ENCODE results near the gene ESPN. TPM values are rescaled to one million over a fixed set of nuclear protein-coding genes. Genes with fewer than 3 reads are reported as not detected.

Gene ESPN
- total RNA-seq, 1 experiment from 2014 or later: 53.1 TPM

DNA sequence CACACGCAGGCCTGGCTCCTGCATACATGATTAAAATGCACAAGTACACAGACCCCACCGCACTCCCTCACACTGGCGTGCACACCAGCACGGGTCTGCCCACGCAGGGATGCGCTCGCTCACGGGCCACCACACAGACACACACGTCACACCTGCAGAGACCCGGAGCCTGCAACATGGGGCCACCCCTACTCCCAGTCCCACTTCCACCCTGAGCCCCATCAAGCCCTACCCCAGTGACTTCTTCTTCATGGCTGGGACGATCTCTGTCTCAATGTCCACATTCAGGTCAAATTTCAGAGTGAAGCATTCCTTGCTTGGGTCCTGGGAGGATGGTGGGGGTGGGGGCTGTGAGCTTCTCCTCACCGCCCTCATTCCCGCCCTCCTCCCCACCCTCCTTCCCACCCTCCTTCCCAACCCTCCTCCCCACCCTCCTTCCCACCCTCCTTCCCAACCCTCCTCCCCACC, 50.3 kb downstream of the ESPN start:
- peak overlapping the region in 1 of 3 experiments; percentile 65; a peak in 1 of 7 replicates for H3K27ac Mint-ChIP-seq
- WGBS (ENCODE audit: extremely low coverage, insufficient read length, low lambda C conversion rate): no CpG with 5 or more reads among the region's 13 CpGs
- Histone ChIP-seq H3K79me1 (ENCODE audit: insufficient read depth, low read depth, low read length, poor library complexity, severe bottlenecking) (no peaks in the 10 kb centered on the region), H2BK12ac (ENCODE audit: insufficient read length, low read depth, low read length) (no peak overlapping the region), H3K23me2 (ENCODE audit: insufficient read length, low read depth, low read length, poor library complexity, severe bottlenecking) (no peaks in the 10 kb centered on the region), H2BK5ac (ENCODE audit: insufficient read length, low read length) (no peak overlapping the region), H3K4ac (ENCODE audit: low read depth, low read length) (no peak overlapping the region), H4K91ac (ENCODE audit: insufficient read length, low read depth, low read length) (no peak overlapping the region), H3K18ac (ENCODE audit: insufficient read length, low read depth, low read length) (no peak overlapping the region), H2BK20ac (ENCODE audit: low read depth, low read length, poor library complexity, severe bottlenecking) (no peak overlapping the region), H4K5ac (ENCODE audit: insufficient read length, low read depth, low read length) (no peak overlapping the region), H3T11ph (ENCODE audit: low read length) (no peak overlapping the region), H2BK15ac (ENCODE audit: low read depth, low read length) (no peak overlapping the region), H4K20me1 (ENCODE audit: control insufficient read depth, insufficient read depth, insufficient read length) (no peaks in the 10 kb centered on the region), H3K9me3 (ENCODE audit: control insufficient read depth, low read depth, low read length) (no peaks in the 10 kb centered on the region), H3K9ac (ENCODE audit: extremely low read depth, insufficient read length, low read length) (no peak overlapping the region), H3K23ac (ENCODE audit: insufficient read length, low read depth, low read length) (no peak overlapping the region), H3K4me2 (ENCODE audit: insufficient read depth, insufficient read length, low read length) (no peak overlapping the region), H3K14ac (ENCODE audit: insufficient read depth, low read length) (no peak overlapping the region), H3K27ac (ENCODE audit: insufficient read length, low read depth, low read length) (no peak overlapping the region), H2AFZ (ENCODE audit: low read length) (no peak overlapping the region), H3K27me3 (ENCODE audit: insufficient read depth, low read length) (no peaks in the 10 kb centered on the region), H4K8ac (replicated peaks; ENCODE audit: insufficient read length, low read depth, low read length) (no peak overlapping the region), H2AK5ac (ENCODE audit: insufficient read length, low read length) (no peak overlapping the region), H3K4me1 (ENCODE audit: insufficient read depth, low read length) (peaks cover 3% of the 10 kb centered on the region; the same call in 1 of the 2 replicates), H2BK120ac (ENCODE audit: low read depth, low read length, poor library complexity, severe bottlenecking) (no peak overlapping the region), H3K56ac (ENCODE audit: insufficient read length, low read depth, low read length) (no peak overlapping the region), H3K79me2 (ENCODE audit: insufficient read depth, low read length) (no peaks in the 10 kb centered on the region)
- no peaks in the 10 kb centered on the region for H3K9me3 Mint-ChIP-seq
- TF ChIP-seq, protein P1, sequence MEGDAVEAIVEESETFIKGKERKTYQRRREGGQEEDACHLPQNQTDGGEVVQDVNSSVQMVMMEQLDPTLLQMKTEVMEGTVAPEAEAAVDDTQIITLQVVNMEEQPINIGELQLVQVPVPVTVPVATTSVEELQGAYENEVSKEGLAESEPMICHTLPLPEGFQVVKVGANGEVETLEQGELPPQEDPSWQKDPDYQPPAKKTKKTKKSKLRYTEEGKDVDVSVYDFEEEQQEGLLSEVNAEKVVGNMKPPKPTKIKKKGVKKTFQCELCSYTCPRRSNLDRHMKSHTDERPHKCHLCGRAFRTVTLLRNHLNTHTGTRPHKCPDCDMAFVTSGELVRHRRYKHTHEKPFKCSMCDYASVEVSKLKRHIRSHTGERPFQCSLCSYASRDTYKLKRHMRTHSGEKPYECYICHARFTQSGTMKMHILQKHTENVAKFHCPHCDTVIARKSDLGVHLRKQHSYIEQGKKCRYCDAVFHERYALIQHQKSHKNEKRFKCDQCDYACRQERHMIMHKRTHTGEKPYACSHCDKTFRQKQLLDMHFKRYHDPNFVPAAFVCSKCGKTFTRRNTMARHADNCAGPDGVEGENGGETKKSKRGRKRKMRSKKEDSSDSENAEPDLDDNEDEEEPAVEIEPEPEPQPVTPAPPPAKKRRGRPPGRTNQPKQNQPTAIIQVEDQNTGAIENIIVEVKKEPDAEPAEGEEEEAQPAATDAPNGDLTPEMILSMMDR (conservative IDR thresholded peaks at IDR 0.05): no peak
- peaks cover 20 to 42% of the 10 kb centered on the region in 2 experiments for H3K4me1 Mint-ChIP-seq
- DNase-seq: no peak
- peaks cover 12 to 23% (median 23%) of the 10 kb centered on the region in 3 experiments; a peak in 6 of 7 replicates for H3K36me3 Mint-ChIP-seq (ENCODE audit: insufficient read depth in 1 of 3, low read depth in 3 of 3)
- H3K4me3 Mint-ChIP-seq: no peak overlapping the region
- H3K27me3 Mint-ChIP-seq (ENCODE audit: low read depth): no peaks in the 10 kb centered on the region
